Loucy (cell line): ENCODE measurements around the gene MEIS3.

ENCODE experiments used
- H2AFZ ChIP-seq: fragments of 200-600 bp; sonication (generic); 2 replicates; pipeline ENCODE4 v1.6.0; 2016; ENCODE audit warnings: antibody characterized with exemption, mild to moderate bottlenecking, low read length, moderate library complexity
- H3F3A ChIP-seq: fragments of 200-600 bp; 2 replicates; pipeline ENCODE4 v1.6.0; 2016; ENCODE audit warnings: antibody characterized with exemption, low read depth, mild to moderate bottlenecking
- H3K27me3 ChIP-seq: fragments of 200-600 bp; sonication (generic); 2 replicates; pipeline ENCODE4 v1.6.1; 2014; ENCODE audit warnings: low read length, mild to moderate bottlenecking; ENCODE audit not compliant: insufficient read depth, poor library complexity, severe bottlenecking
- H3K36me3 ChIP-seq: fragments of 200-600 bp; sonication (generic); 2 replicates; pipeline ENCODE4 v1.6.1; 2016; ENCODE audit warnings: low read length; ENCODE audit not compliant: insufficient read depth
- H3K4me1 ChIP-seq: fragments of 200-600 bp; sonication (generic); 2 replicates; pipeline ENCODE4 v1.5.1; 2014; ENCODE audit warnings: low read length, mild to moderate bottlenecking; ENCODE audit not compliant: insufficient read depth, poor library complexity, severe bottlenecking
- H3K4me2 ChIP-seq: fragments of 200-600 bp; sonication (generic); 2 replicates; pipeline ENCODE4 v1.6.0; 2014; ENCODE audit warnings: antibody characterized with exemption, low read length, low read depth, mild to moderate bottlenecking; ENCODE audit not compliant: poor library complexity, severe bottlenecking
- H3K4me3 ChIP-seq: fragments of 200-600 bp; sonication (generic); 2 replicates; pipeline ENCODE4 v1.5.1; 2014; ENCODE audit warnings: low read length, mild to moderate bottlenecking, mixed read lengths; ENCODE audit not compliant: poor library complexity, severe bottlenecking
- H3K79me2 ChIP-seq: fragments of 200-600 bp; sonication (generic); 2 replicates; pipeline ENCODE4 v1.6.1; 2014; ENCODE audit warnings: low read length; ENCODE audit not compliant: insufficient read depth
- H3K9ac ChIP-seq: fragments of 200-600 bp; sonication (generic); 2 replicates; pipeline ENCODE4 v1.6.0; 2014; ENCODE audit warnings: mild to moderate bottlenecking, low read depth, low read length, moderate library complexity; ENCODE audit not compliant: poor library complexity, severe bottlenecking
- H3K9me2 ChIP-seq: fragments of 200-600 bp; sonication (generic); replicated peaks from 2 replicates; pipeline ENCODE4 v1.6.1; 2016; ENCODE audit warnings: low read depth, low read length, mixed read lengths
- H3K9me3 ChIP-seq: fragments of 200-600 bp; sonication (generic); 2 replicates; pipeline ENCODE4 v1.6.1; 2014; ENCODE audit warnings: mild to moderate bottlenecking, antibody characterized with exemption, low read length, low read depth; ENCODE audit not compliant: insufficient read depth
- H4K20me1 ChIP-seq: fragments of 200-600 bp; sonication (generic); 2 replicates; pipeline ENCODE4 v1.6.0; 2014; ENCODE audit warnings: antibody characterized with exemption, low read length, mild to moderate bottlenecking; ENCODE audit not compliant: insufficient read depth, poor library complexity, severe bottlenecking
- CTCF ChIP-seq: fragments of 200-600 bp; sonication (generic); conservative IDR thresholded peaks from 2 replicates; pipeline ENCODE4 v1.5.1; 2014; ENCODE audit warnings: mild to moderate bottlenecking, antibody characterized with exemption, low read length
- EZH2phosphoT487 ChIP-seq: fragments of 200-600 bp; IDR thresholded peaks from 2 replicates; pipeline ENCODE4 v1.6.1; 2018; ENCODE audit warnings: antibody characterized with exemption, mild to moderate bottlenecking, moderate library complexity, borderline replicate concordance

MEIS3 gene

GRCh38 chr19:47458672-47459071 is 39.3 kb upstream of the MEIS3 start:
- H3K9me3 ChIP-seq: no peaks in the 10 kb centered on the region
- no peaks in the 10 kb centered on the region for H3K4me1 ChIP-seq
- no peaks in the 10 kb centered on the region for H3K79me2 ChIP-seq
- H3K27me3 ChIP-seq: no peaks in the 10 kb centered on the region
- no peak overlapping the region for H3K4me3 ChIP-seq
- 0 out of 2 replicates have a peak overlapping the region, but pooled peaks have one; percentile 52 for H2AFZ ChIP-seq
- H3K4me2 ChIP-seq: no peak overlapping the region
- no peaks in the 10 kb centered on the region for H4K20me1 ChIP-seq
- H3F3A ChIP-seq: no peaks in the 10 kb centered on the region
- no peaks in the 10 kb centered on the region for H3K9me2 ChIP-seq
- TF ChIP-seq CTCF (no peak), EZH2phosphoT487 (no peak)
- H3K36me3 ChIP-seq: no peaks in the 10 kb centered on the region
- H3K9ac ChIP-seq: no peak overlapping the region

GRCh38 chr19:47456721-47457474 is 37.6 kb upstream of the MEIS3 start:
- no peaks in the 10 kb centered on the region for H3K36me3 ChIP-seq
- no peaks in the 10 kb centered on the region for H3K79me2 ChIP-seq
- no peak overlapping the region for H3K4me3 ChIP-seq
- no peaks in the 10 kb centered on the region for H3K9me3 ChIP-seq
- H4K20me1 ChIP-seq: no peaks in the 10 kb centered on the region
- no peaks in the 10 kb centered on the region for H3F3A ChIP-seq
- TF ChIP-seq EZH2phosphoT487: no peak
- TF ChIP-seq CTCF: no peak
- H3K9ac ChIP-seq: no peak overlapping the region
- H3K4me1 ChIP-seq: no peaks in the 10 kb centered on the region
- no peak overlapping the region for H3K4me2 ChIP-seq
- H3K9me2 ChIP-seq: no peaks in the 10 kb centered on the region
- no peak overlapping the region for H2AFZ ChIP-seq
- H3K27me3 ChIP-seq: no peaks in the 10 kb centered on the region

- H3K27me3 ChIP-seq: no peaks in the 10 kb centered on the region
- H2AFZ ChIP-seq: no peak overlapping the region
- H3K4me2 ChIP-seq: no peak overlapping the region
- H4K20me1 ChIP-seq: no peaks in the 10 kb centered on the region
- no peaks in the 10 kb centered on the region for H3F3A ChIP-seq
- no peaks in the 10 kb centered on the region for H3K9me3 ChIP-seq
- TF ChIP-seq EZH2phosphoT487: no peak
- TF ChIP-seq CTCF: no peak
- no peak overlapping the region for H3K4me3 ChIP-seq
- peaks cover 4% of the 10 kb centered on the region for H3K4me1 ChIP-seq
- no peaks in the 10 kb centered on the region for H3K9me2 ChIP-seq
- no peaks in the 10 kb centered on the region for H3K36me3 ChIP-seq
- no peaks in the 10 kb centered on the region for H3K79me2 ChIP-seq
- no peak overlapping the region for H3K9ac ChIP-seq
Observed at GRCh38 chr19:47450478-47450877, 31.2 kb upstream of the MEIS3 start.
